ENCODE results near the gene CRYM. TPM values are rescaled to one million over a fixed set of nuclear protein-coding genes. Genes with fewer than 3 reads are reported as not detected.
A peak's percentile ranks its signal among the peaks of the same experiment; 100 is the strongest.
"Not testable (repeated sequence)": the region's sequence is repeated elsewhere in the genome, so short reads cannot be mapped to it uniquely, and the experiment has no call there.

Gene CRYM
- not detected for total RNA-seq

DNA sequence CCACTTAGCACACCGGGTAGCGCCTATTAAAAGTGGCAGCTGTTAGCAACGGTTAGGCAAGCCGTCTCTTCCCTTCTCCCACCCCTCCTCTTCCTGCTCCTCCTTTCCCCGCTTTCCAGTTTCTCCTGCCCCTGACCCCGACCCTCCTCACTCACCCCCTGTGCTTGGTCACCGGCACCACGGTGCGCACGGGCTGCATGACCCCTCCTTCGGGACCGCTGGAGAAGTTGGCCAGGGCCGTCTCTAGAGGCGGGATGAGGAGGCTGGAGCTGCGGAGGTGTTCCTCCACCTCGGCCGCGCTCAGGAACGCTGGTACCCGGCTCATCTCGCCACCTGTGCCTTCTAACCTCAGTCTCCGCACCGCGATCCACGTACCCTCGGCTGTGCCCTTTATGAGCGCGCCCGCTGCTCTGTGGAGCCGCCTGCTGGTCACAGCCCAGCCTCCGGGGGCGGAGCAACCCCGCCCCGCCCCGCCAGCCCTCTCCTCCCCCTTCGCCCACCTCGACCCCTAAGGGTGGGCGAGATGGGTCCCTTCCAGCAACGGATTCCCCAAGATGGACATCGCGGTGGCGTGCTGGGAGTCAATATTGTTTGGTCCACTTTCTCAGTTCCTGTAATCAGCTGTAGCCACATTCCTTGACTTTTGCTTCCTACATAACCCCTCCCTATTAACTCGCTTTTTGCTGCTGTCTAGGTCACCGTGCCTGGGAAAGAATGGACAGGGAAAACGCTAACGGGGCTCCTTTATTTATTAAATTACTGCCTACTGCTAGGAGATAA is at the start of gene CRYM:
Gene CRYM, minus strand, starts transcription at position 364 of the 780 bp plus-strand sequence. Its CDS starts 39 bp downstream, at position 325.
- CTCF ChIA-PET, result interaction anchor here (0.8 to 2.6 kb wide), 6 partner anchors 13 to 121 kb away, joined by 3 to 13 read pairs (median 4); no protein-coding TSS in a partner anchor
- POLR2A ChIA-PET, result interaction anchor here (0.6 kb wide), 1 partner anchor 9 kb away, joined by 3 read pairs; no protein-coding TSS in a partner anchor
- no peaks in the 10 kb centered on the region for H3K9me3 Mint-ChIP-seq
- no peaks in the 10 kb centered on the region for H3K36me3 Mint-ChIP-seq (ENCODE audit: low read depth)
- H3K27ac Mint-ChIP-seq, result no peak within 1 kb of the TSS
- DNase-seq (peak; percentile 69), ATAC-seq (peak; percentile 97)
- intact Hi-C loops (cut with micrococcal nuclease), result no loop called here
- H3K27me3 Mint-ChIP-seq, result peaks cover 58% of the 10 kb centered on the region
- TF ChIP-seq, protein P1, sequence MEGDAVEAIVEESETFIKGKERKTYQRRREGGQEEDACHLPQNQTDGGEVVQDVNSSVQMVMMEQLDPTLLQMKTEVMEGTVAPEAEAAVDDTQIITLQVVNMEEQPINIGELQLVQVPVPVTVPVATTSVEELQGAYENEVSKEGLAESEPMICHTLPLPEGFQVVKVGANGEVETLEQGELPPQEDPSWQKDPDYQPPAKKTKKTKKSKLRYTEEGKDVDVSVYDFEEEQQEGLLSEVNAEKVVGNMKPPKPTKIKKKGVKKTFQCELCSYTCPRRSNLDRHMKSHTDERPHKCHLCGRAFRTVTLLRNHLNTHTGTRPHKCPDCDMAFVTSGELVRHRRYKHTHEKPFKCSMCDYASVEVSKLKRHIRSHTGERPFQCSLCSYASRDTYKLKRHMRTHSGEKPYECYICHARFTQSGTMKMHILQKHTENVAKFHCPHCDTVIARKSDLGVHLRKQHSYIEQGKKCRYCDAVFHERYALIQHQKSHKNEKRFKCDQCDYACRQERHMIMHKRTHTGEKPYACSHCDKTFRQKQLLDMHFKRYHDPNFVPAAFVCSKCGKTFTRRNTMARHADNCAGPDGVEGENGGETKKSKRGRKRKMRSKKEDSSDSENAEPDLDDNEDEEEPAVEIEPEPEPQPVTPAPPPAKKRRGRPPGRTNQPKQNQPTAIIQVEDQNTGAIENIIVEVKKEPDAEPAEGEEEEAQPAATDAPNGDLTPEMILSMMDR (IDR thresholded peaks at IDR 0.05), result peak; percentile 84
- H3K4me3 Mint-ChIP-seq, result peak within 1 kb of the TSS; percentile 12
- H3K4me1 Mint-ChIP-seq (ENCODE audit: low read depth), result no peaks in the 10 kb centered on the region

DNA sequence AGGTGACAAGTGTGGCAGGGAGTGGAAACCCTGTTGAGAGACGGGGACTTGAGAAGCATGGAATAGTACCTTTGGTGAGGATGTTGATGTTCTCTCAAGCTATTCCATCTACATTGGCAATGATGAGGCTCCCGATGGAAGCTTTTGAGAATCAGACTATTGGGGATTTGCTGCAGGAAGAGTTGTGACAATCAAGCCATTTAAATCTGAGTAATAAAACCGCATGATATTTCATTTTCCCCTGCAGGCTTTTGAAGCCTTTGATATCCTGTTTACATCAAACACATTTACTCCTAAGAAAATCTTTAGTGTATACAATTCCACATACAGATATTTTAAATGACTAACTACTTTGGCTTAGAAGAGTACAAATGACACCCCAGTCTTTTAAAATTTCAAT is 49.0 kb upstream of the CRYM start:
- no peaks in the 10 kb centered on the region for H3K36me3 Mint-ChIP-seq (ENCODE audit: low read depth)
- H3K27me3 Mint-ChIP-seq, result peaks cover 5% of the 10 kb centered on the region
- H3K4me1 Mint-ChIP-seq (ENCODE audit: low read depth), result no peaks in the 10 kb centered on the region
- ChIA-PET CTCF (no interaction called here), POLR2A (no interaction called here)
- intact Hi-C loops (cut with micrococcal nuclease), result no loop called here
- TF ChIP-seq, protein P1 (IDR thresholded peaks at IDR 0.05), result no peak
- DNase-seq (no peak), ATAC-seq (no peak)
- no peak overlapping the region for H3K4me3 Mint-ChIP-seq
- H3K27ac Mint-ChIP-seq, result no peak overlapping the region
- H3K9me3 Mint-ChIP-seq, result peaks cover 13% of the 10 kb centered on the region

DNA sequence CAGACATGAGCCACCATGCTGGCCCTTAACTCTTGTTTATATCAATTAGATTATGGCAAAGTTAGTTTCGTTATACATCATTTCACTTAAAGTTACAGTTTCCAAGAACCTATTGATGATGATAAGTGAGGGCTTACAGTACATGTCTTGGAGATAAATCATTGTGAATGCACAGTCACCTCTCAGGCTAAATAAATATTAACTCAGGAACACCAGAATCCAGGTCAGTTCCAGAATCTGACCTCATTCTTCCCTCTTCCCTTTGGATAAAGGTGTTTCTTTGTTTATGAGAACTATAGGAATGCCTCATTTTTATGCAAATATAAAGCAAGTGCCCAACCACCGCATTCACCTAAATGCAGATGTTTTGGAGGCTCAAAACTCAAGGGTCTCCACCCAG is 48.4 kb upstream of the CRYM start:
- Mint-ChIP-seq H3K27me3 (peaks cover 5% of the 10 kb centered on the region), H3K4me3 (no peak overlapping the region), H3K36me3 (ENCODE audit: low read depth) (no peaks in the 10 kb centered on the region), H3K4me1 (ENCODE audit: low read depth) (no peaks in the 10 kb centered on the region), H3K9me3 (peaks cover 13% of the 10 kb centered on the region), H3K27ac (no peak overlapping the region)
- POLR2A ChIA-PET, result no interaction called here
- CTCF ChIA-PET, result no interaction called here
- DNase-seq (no peak), ATAC-seq (no peak)
- intact Hi-C loops (cut with micrococcal nuclease), result no loop called here
- TF ChIP-seq, protein P1 (IDR thresholded peaks at IDR 0.05), result no peak

- ChIA-PET CTCF (no interaction called here), POLR2A (no interaction called here)
- no peak for ATAC-seq
These were observed 46.2 kb upstream of the CRYM start for GRCh38 chr16:21324267-21324666.

GRCh38 chr16:21322251-21322650 is 44.2 kb upstream of the CRYM start:
- H3K4me1 Mint-ChIP-seq (ENCODE audit: low read depth); H3K36me3 Mint-ChIP-seq (ENCODE audit: low read depth); H3K9me3 Mint-ChIP-seq; H3K4me3 Mint-ChIP-seq; POLR2A ChIA-PET; ATAC-seq; H3K27ac Mint-ChIP-seq; intact Hi-C loops (cut with micrococcal nuclease); DNase-seq: not testable (repeated sequence)
- peaks cover 12% of the 10 kb centered on the region for H3K27me3 Mint-ChIP-seq
- CTCF ChIA-PET, result interaction anchor here (0.6 kb wide), 1 partner anchor 1163 kb away, joined by 3 read pairs; no protein-coding TSS in a partner anchor

More at GRCh38 chr16:21324267-21324666, 46.2 kb upstream of the CRYM start:
- Mint-ChIP-seq H3K4me3 (no peak overlapping the region), H3K9me3 (peaks cover 13% of the 10 kb centered on the region), H3K4me1 (ENCODE audit: low read depth) (no peaks in the 10 kb centered on the region), H3K36me3 (ENCODE audit: low read depth) (no peaks in the 10 kb centered on the region), H3K27me3 (peaks cover 12% of the 10 kb centered on the region), H3K27ac (no peak overlapping the region)
- no peak for DNase-seq
- intact Hi-C loops (cut with micrococcal nuclease), result no loop called here
- TF ChIP-seq, protein P1 (IDR thresholded peaks at IDR 0.05), result no peak
